GF-D8 (cell line): Measurements from ENCODE around the gene FCMR.
"Not testable (repeated sequence)": the region's sequence is repeated elsewhere in the genome, so short reads cannot be mapped to it uniquely, and the experiment has no call there.

ENCODE experiments used
- DNase-seq: peaks from one replicate; lab custom pipeline; 2025; lab: John Stamatoyannopoulos, UW

The FCMR gene

DNA sequence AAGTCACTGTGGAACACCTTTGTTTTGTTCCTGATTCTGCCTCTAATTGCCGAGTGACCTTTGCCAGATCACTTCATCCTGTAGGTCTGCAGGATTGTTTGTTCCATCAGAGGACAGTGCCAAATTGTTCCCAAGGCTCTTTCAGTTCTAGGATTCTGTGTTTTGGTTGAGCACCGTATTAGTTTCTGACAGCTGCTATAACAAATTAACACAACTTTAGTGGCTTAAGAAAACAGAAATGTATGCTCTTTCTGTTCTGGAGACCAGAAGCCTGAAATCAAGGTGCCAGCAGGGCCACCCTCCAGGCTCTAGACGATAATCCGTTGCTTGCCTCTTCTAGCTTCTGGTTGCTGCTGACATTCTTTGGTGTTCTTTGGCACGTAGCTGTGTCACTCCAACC is 27.9 kb upstream of the FCMR start:
- no peak for DNase-seq

DNA sequence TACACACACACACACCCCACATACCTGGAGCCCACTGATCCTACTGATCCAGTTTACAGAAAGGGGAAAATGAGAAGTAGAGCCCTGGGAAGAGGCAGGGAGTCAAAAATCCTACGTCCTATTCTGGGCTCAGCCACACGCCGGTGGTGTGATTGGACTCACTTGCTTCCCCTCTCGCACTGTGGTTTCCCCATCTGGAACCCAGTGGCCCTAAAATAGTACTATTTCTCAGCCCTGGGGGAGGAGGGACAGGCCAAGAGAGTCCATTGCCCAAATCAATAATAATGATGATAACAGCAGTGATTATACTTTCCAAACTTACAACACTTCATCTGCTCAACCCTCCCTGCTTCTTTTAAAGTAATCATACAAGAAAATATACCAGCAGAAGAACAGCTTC is 27.5 kb upstream of the FCMR start:
- DNase-seq = no peak

DNA sequence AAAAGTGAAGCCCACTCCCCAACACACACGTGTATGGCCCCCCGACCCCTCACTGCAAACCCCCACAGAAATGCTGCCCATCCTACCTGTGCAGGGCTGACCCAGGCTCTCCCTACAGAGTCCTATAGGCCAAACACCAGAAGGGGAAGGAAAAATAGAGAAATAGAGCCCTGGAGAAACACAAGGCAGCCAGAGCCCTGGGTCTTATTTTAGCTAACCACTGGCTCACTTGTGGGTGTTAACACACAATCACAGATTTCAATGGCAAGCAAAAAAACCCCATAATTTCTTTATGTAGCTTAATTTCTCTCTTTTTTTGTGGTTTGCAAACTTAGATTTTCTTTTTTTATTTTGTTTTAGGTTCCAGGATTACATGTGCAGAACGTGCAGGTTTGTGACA is 25.5 kb upstream of the FCMR start:
- DNase-seq = no peak

DNA sequence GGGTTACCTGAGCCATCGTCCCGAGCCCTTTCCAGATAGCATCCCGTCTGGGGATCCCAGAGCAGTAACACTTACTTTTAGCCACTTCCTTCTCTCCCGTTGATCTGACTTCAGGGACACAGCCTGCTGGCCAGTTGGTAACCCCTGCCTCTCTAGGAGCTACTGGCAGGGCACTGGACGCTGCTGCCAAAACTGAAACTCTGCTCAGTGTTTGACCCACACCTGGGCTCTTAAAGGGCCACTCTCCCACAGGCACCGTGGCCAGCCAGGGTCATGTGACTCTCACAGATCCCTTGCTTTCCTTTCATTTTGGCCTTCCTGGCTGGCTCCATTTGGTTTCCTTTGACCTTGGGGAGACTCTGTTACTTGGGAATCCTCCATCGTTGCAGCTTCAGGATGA is 24.5 kb upstream of the FCMR start, which contains the start of gene PIGR:
Gene PIGR, minus strand, starts transcription at position 206 of the 400 bp plus-strand sequence. CDS start 5,935 bp downstream, outside the sequence.
- no peak for DNase-seq

DNA sequence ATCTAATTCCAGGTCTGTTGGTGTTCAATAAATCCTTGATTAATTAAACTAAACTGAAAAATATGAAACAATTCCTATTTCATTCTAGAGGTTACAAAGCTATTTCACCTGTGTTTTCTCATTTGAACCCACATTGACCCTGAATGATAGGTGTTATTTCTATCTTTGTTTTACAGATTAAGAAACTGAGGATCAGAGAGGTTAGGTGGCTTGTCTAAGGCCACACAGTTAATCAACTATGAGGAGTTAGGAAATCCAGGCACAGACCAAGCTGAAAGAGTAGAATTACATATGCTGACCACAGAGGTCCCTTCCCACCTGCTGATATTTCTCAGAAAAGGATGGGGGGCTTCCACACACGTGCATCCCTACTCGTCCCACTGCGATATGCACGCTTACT is 24.0 kb upstream of the FCMR start:
- DNase-seq = no peak

DNA sequence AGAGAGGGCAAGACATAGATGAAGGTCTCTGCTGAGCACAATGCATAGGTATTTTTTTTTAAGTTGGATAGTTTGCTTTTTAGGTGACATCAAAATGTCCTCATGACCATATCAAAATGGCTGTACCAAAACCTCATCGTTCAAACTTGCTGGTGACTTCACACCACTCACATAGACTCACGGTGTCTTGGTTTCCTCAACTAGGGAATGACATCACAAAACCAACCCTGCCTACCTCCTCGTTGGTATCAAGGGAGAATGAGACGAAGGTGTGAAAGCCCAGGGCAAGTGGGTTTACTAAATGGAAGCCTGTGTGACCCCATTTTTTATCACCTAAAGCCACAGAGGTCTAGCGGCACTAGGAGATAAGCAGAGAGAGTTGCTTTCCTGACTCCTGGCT is 23.0 kb upstream of the FCMR start:
- no peak for DNase-seq

DNA sequence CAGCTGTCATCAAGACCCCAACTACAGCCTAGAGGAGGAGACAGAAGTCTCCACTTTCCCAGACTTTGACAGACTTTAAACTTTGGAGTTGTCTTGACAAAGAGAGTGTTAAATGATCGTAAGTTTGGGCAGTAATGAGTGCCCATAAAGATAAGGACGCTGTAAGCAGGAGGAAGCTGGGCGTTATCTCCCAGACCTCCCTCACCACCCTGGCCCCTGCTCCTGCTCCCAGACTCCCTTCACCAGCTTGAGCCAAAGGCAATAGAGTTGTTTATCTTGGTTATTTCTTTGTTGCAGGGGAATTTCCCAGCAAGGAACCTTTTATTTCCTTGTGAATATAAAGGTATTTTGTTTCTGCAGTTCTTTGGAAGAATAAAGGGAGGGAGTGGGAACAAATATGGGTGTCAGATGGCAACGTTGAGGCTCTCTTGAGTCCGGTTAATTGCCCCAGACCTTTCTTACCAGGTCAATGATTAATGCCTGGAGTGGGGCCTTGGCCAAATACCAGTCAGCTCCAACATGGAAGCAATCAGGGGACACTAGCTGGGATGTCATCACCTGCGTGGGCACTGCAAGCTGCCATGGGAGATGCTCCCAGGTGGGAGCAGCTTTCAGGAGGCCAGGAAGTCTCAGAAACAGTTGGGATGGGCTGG is 20.2 kb upstream of the FCMR start:
- DNase-seq = no peak

DNA sequence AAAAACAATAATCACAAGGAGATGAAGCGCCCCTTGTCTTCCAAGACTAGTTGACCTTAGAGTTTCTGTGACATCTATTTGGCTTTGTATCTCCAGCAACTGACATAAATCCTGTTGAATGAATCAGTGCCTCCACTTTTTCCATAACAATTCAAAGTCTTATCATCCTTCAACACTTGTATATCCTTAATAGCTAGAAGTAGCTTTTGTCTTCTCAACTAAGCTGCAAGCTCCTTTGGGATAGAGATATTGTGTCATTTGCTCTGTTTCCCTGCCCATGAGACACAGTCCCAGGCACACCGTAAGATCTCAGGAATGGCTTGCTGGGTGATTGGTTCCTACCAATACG is 18.8 kb upstream of the FCMR start:
- no peak for DNase-seq

DNA sequence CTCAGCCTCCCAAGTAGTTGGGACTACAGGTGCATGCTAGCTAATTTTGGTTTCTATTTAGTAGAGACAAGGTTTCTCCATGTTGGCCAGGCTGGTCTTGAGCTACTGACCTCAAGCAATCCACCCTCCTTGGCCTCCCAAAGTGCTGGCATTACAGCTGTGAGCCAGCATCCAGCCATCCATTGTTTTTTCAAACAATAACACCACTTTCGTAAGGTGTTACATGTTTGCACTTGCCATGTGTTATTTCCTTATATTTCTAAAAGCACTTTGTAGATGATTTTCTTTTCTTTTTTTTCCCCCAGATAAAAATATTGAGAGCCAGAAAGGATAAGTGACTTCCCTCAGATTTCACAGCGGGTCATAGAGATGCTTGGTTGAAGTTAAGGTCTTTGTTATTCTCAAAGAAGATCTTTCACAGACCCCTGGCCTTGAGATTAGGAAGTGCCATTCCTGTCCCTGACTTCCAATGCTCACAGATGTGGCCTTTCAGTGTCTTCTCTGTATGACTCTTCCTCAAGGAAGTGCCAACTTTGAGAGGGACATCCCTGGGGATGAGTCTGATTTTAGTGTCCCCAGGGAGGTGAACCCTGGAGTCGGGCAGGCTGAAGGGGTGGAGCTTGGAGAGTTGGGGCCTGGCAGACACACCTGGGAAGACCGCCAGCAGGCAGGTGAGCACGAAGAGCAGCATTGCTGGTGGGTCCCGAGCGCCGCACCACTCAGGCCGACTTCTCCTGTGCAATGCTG is 18.3 kb upstream of the FCMR start:
- no peak for DNase-seq

DNA sequence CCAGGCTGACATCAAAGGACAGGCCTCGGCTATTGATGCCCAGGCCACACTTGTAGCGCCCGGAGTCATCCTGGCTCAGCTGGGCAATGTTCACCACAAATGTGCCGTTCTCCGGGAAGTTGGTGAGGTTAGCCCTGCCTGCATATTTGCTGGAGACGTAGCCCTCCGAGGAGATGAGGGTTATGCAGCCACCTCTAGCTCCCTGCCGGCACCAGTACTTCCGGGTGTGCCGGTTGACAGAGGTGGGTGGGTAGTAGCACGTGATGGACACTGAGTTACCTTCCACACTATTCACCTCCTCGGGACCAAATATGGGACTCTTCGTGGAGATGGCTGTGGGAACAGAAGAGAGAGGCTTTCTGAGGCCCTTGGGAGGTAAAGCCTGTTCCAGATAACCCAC is 17.4 kb upstream of the FCMR start:
- no peak for DNase-seq

DNA sequence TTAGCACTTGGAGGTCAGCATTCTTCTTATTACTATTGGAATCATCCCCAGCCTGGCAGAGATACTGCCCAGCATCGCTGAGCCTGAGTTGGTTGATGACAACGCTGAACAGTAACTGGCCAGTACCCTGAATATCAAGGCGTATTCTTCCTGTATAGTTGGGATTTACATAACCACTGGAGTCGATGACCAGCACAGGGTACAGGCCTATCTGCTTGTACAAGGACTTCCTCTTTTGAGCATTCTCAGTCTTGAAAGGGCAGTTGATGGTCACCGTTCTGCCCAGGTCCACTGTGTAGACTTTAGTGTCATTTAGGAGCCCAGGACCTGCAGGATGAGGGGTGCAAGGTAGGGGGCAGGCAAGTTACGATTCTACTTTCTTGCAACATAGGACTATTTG is 15.7 kb upstream of the FCMR start:
- DNase-seq = no peak

DNA sequence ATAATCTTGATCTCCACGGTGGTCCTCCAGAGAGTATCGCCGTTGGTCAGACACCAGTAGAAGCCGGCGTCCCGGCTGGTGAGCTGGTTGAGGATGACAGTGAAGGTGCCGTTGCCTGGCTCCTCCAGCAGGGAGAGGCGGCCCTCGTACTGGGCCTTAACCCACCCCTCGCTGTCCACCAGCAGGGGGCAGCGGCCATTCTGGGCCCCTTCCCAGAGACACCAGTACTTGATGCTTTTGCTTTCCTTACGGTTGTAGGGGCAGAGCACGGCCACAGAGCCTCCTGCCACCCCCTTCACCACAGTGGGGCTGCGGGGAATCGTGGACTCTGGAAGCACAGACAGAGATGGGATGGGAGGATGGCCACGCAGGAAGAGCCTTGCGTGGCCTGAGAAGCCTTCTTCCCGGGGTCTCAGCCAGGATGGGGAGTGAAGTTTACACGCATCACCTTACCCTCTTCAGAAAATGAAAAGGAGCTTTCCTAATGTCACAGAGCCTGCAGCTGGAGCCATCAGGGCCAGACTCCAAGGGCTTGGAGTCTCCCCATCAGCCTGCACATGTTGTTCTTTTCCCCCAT is 13.8 kb upstream of the FCMR start:
- no peak for DNase-seq

DNA sequence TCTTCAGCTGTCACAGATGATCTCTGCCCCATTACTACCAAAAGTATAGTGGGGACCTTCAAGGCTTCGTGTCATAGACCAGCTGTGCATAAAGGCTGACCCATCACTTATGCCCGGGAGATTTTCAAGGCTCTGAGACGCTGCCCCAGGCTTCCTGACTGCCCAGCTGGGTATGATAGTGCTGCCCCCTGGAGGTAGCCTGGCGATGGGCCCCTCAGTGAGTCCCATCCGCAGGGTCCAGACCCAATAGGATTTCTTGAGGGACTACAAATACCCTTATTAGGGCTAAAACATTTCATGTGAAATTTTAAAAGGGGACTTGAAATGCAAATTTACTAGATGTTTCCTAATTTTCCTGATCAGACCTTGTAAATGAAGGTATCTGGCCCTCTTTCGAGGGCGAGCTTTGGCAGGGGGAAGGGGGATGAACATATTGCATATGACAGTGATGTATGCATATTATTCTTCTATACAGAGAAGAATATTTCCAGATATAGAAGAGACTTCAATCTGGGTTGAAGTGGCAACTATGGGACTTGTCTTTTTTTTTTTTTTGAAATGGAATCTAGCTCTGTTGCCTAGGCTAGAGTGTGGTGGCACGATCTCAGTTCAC is 11.7 kb upstream of the FCMR start:
- no peak for DNase-seq

DNA sequence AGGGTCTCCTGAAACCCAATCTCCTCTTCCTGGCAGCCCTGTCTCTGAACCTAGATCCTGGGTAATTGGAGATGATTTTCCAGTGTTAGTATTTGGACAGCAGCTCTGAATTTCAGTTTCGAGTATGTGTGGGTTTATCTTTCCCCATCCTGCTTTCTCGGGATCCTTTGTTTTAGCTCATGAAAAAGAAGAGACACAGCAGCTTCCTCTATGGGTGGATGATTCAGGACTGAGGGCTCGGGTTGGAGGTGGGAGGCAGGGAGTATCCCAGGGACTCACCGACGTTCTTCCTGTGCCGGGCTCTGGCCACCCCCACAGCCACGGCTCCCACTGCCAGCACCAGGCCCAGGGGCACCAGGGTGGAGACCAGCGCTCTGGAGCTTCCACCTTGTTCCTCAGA is 10.4 kb upstream of the FCMR start:
- DNase-seq = no peak

DNA sequence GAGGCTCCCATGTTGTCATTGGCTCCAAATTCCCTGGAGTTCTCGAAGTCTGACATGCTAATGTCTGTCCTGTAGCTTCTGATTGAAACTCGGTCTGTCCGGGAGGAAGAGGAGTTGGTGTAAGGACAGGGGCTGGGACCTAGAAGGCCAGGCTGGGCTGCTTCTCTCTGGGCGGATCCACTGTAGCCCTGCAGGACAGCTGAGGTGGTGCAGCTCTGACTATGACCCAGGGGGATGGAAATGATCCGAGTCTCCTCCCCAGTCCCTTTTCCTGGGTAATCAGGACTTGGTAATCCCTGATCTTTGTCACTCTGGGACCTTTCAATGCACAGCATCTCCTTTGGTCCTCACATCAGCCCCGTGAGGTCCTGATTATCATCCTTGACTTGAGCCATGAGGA is 10.0 kb upstream of the FCMR start:
- DNase-seq = no peak

DNA sequence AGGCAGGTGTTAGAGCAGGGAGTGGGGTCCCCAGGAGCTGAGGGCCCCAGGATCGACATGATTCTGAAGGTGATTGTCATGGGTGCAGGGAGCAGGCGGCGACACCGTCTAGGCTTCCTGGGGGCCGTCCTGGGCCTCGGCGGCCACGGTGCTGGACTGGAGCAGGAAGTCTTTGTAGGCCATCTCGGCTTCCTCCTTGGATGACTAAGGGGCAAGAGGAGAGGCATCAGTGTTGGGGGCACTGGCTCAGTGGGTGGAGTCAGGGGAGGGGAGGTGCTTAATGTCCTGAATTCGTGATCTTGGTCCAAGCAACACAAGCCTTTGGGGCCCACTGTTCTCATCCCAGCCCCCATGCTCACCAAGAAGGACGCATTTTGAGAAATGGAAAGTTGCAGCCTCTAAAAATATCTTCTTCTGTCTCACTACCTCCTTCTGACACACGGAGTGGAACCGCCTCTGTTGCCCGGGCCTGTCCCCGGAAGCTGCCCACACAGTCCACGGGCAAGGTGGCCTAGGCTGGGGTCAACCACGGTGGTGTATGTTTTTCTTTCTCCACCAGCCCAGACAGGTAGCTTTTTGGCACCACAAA is 8.6 kb upstream of the FCMR start:
- DNase-seq = no peak

DNA sequence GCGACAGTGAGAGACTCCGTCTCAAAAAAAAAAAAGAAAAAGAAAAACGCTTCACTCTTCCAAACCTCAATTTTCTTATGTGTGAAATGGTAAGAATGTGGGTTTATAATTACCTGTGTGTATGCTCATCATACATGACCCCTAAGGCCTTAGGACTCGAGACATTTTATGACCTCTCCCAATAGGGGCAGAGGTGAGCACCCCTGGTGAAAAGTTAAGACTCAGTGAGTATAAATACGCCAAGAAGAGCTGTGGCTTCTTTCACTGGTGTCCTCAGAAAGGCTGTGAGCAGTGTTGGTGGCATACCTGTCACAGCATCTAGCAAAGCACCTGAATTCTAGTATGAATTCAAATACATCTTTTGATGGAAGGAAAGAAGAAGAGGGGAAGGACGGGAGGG is 7.8 kb upstream of the FCMR start:
- no peak for DNase-seq

DNA sequence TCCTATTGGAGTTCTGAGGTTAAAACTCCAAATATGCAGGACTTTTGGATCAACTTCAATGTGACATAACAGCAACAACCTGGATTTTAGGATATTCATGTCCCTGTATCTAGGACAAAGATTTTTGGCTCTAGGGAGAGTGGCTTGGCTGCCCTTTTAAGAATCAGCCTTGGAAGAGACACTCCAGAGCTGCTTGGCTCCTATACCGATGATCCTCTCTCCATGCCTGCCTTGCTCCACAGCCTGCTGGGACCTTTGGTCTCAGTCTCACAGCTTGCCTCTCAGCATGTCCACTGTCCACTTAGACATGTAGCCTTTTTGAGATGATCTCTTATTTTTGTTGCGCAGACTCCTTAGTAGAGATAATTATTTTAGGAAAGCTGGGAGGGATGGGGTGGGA is 4.5 kb upstream of the FCMR start:
- no peak for DNase-seq

DNA sequence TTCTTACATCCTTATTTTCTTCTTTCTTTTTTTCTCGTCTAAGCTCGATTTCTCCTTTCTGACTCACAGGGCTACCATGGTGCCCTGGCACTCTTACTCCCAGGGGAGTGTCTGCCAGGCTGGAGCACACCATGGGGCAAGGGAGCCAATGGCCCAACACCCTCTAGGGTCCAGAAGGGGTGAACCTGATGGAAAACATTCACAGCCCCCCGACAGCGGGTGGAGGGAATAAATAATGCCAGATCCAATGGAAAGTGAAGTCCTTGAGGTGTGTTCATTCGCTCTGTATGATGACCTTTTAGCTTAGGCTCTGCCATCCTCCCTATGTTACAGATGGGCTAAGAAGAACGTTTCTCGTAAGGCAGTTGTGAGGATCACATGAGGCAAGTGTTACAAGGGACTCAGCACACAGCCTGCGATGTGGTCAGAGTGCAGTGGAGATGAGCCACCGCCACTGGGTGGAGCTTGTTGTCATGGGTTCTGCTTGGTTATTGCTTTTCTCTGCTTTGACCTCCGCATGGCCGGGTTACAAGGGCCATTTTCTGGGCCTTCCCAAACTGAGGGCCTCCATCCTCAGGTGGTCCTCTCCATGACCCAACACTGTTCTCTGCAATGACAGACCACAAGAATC is 3.5 kb upstream of the FCMR start:
- no peak for DNase-seq

DNA sequence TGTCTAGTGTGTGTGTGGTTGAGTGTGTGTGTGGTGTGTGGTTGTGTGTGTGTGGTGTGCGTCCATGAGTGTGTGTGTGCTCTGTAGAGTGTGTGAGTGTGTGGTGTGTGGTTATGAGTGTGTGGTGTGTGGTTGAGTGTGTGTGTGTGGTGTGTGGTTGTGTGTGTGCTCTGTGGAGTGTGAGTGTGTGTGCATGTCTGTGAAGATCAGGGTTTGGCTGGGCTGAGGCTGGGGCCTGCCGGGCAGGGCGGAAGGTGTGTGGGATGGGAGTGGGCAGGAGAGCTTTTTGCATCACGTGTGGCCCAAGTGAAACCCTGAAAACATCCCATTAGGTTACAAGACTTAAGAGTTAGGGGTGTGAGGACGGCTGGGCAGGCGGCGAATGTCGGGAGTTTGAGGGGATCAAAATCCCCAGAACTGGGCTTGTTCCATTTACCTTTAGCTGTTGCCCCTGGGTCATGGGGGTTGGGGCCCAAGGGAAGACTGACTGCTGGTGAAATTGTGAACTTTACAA is 2.9 kb upstream of the FCMR start:
- no peak for DNase-seq

DNA sequence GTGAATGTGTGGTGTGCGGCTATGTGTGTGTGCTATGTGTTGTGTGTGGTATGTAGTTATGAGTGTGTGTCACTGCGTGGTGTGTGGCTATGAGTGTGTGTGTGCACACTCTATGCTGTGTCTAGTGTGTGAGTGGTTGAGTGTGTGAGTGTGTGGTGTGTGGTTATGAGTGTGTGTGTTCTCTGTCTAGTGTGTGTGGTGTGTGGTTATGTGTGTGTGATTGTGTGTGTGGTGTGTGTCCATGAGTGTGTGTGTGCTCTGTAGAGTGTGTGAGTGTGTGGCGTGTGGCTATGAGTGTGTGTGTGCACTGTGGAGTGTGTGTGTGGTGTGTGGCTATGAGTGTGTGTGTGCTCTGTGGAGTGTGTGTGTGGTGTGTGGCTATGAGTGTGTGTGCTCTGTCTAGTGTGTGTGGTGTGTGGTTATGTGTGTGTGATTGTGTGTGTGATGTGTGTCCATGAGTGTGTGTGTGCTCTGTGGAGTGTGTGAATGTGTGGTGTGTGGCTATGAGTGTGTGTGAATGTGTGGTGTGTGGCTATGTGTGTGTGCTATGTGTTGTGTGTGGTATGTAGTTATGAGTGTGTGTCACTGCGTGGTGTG is 2.3 kb upstream of the FCMR start:
- not testable (repeated sequence) for DNase-seq
